HCT116 (cell line): Measurements from ENCODE around the gene CUEDC1. TPM values are rescaled to one million over a fixed set of nuclear protein-coding genes. Genes with fewer than 3 reads are reported as not detected.

ENCODE experiments used
- ATAC-seq: fragments of 200-7000 bp; cut with Tn5 transposase; 2 replicates; pipeline ENCODE4 v1.9.1; 2020; ENCODE audit warnings: mild to moderate bottlenecking, moderate library complexity
- BruUV-seq: library from RNA; stranded (reverse); fragments of 400-500 nt; replicated peaks from 2 replicates; lab custom pipeline; 2021; lab: Mats Ljungman, UMichigan
- CTCF ChIA-PET: fragments of 300-600 bp; sonication (Branson Sonifier 250); formaldehyde crosslinking; loops from one replicate; lab custom pipeline; 2021; ENCODE audit warnings: antibody characterized with exemption; lab: Charles Lee
- POLR2A ChIA-PET: fragments of 300-600, 350-600 bp; sonication (Branson Sonifier 250); formaldehyde crosslinking; loops from one replicate; lab custom pipeline; 2021; ENCODE audit warnings: antibody characterized with exemption; lab: Charles Lee
- RAD21 ChIA-PET, 2 experiments: fragments of 300-600 bp; sonication (Branson Sonifier 250); formaldehyde crosslinking; loops; one replicate each; lab custom pipeline; 2023; ENCODE audit warnings: low total read pairs in 2 of 2; ENCODE audit not compliant: uncharacterized antibody in 2 of 2, unreplicated experiment in 2 of 2, low non-redundant PET in 1 of 2; lab: Charles Lee
- DNase-seq: peaks from one replicate; pipeline ENCODE4 v3.0.0-alpha.2; 2010; ENCODE audit warnings: low read depth, low spot score
- H2AFZ ChIP-seq: fragments of 200-600 bp; shearing (Covaris generic), sonication (generic); 2 replicates; pipeline ENCODE4 v1.6.1; 2017; ENCODE audit warnings: low read depth, mixed run types, mixed read lengths, antibody characterized with exemption, low read length; ENCODE audit not compliant: poor library complexity, severe bottlenecking
- H3K27ac ChIP-seq: 2 replicates; pipeline ENCODE4 v1.5.1; 2012; ENCODE audit warnings: low read depth, low read length
- H3K27me3 ChIP-seq: fragments of 200-600 bp; sonication (generic); 2 replicates; pipeline ENCODE4 v1.6.1; 2016; ENCODE audit warnings: mixed run types, low read length, mixed read lengths; ENCODE audit not compliant: insufficient read depth
- H3K36me3 ChIP-seq, 2 experiments: fragments of 200-500 bp in 1 of 2; fragments of 200-600 bp in 1 of 2; sonication (Bioruptor generic) in 1 of 2; sonication (generic) in 1 of 2; 2 replicates each; pipeline versions ENCODE4 v1.5.1 to v1.6.1; 2014 to 2016; ENCODE audit warnings: low read length in 2 of 2, inconsistent platforms in 1 of 2, mixed read lengths in 1 of 2, mixed run types in 1 of 2; ENCODE audit not compliant: insufficient read depth in 2 of 2, control insufficient read depth in 1 of 2
- H3K4me1 ChIP-seq, 2 experiments: fragments of 200-600 bp in 1 of 2; sonication (generic) in 1 of 2; 2 replicates each; pipeline versions ENCODE4 v1.5.1 to v1.6.1; 2012 to 2017; ENCODE audit warnings: low read length in 2 of 2, inconsistent platforms in 1 of 2, mild to moderate bottlenecking in 1 of 2, mixed read lengths in 1 of 2, mixed run types in 1 of 2, moderate library complexity in 1 of 2; ENCODE audit not compliant: insufficient read depth in 2 of 2, control insufficient read depth in 1 of 2
- H3K4me2 ChIP-seq: fragments of 200-600 bp; sonication (generic); 2 replicates; pipeline ENCODE4 v1.6.1; 2017; ENCODE audit warnings: mixed run types, low read length, mixed read lengths
- H3K4me3 ChIP-seq, 2 experiments: fragments of 200-600 bp in 1 of 2; sonication (generic) in 1 of 2; replicated peaks in 1 of 2; 2 replicates each; pipeline ENCODE4 v1.5.1; 2011 to 2016; ENCODE audit warnings: low read length in 2 of 2, control low read depth in 1 of 2, low read depth in 1 of 2, mild to moderate bottlenecking in 1 of 2, mixed read lengths in 1 of 2, mixed run types in 1 of 2
- H3K79me2 ChIP-seq: fragments of 200-600 bp; sonication (generic); 2 replicates; pipeline ENCODE4 v1.6.1; 2017; ENCODE audit warnings: mild to moderate bottlenecking, mixed run types, low read length, moderate library complexity, mixed read lengths; ENCODE audit not compliant: insufficient read depth
- H3K9ac ChIP-seq: fragments of 200-600 bp; sonication (generic); 2 replicates; pipeline ENCODE4 v1.6.1; 2016; ENCODE audit warnings: low read length, mixed read lengths
- H3K9me2 ChIP-seq: fragments of 200-600 bp; sonication (generic), shearing (Covaris generic); 2 replicates; pipeline ENCODE4 v1.6.1; 2017; ENCODE audit warnings: mixed run types, mild to moderate bottlenecking, moderate library complexity; ENCODE audit not compliant: insufficient read depth
- H3K9me3 ChIP-seq, 2 experiments: fragments of 200-500 bp in 1 of 2; fragments of 200-600 bp in 1 of 2; sonication (Bioruptor generic) in 1 of 2; sonication (generic) in 1 of 2; 2 replicates each; pipeline ENCODE4 v1.6.1; 2014 to 2017; ENCODE audit warnings: low read length in 2 of 2, mixed read lengths in 2 of 2, inconsistent platforms in 1 of 2, low read depth in 1 of 2, mild to moderate bottlenecking in 1 of 2, mixed run types in 1 of 2, moderate library complexity in 1 of 2; ENCODE audit not compliant: control insufficient read depth in 1 of 2, insufficient read depth in 1 of 2
- H4K20me1 ChIP-seq: fragments of 200-600 bp; sonication (generic), shearing (Covaris generic); 2 replicates; pipeline ENCODE4 v1.6.1; 2017; ENCODE audit warnings: mixed run types, mild to moderate bottlenecking, moderate library complexity; ENCODE audit not compliant: insufficient read depth
- ELF1 ChIP-seq: IDR thresholded peaks from 2 replicates; pipeline ENCODE4 v1.6.1; 2012; ENCODE audit warnings: low read depth, borderline replicate concordance
- SRF ChIP-seq: IDR thresholded peaks from 2 replicates; pipeline ENCODE4 v1.6.1; 2012; ENCODE audit warnings: low read depth
- TCF7L2 ChIP-seq: IDR thresholded peaks from 2 replicates; pipeline ENCODE4 v1.7.0; 2011; ENCODE audit warnings: borderline replicate concordance, inconsistent platforms; ENCODE audit not compliant: insufficient read depth, insufficient read length; ENCODE audit errors: extremely low read depth
- YY1 ChIP-seq: IDR thresholded peaks from 2 replicates; pipeline ENCODE4 v1.6.1; 2011; ENCODE audit warnings: low read length, low read depth, moderate library complexity, mild to moderate bottlenecking; ENCODE audit not compliant: insufficient replicate concordance; ENCODE audit errors: extremely low read depth
- ZFX ChIP-seq: fragments of 450-650 bp; IDR thresholded peaks from 2 replicates; pipeline ENCODE4 v1.6.1; 2017
- intact Hi-C: fragments of 100-400 bp; cut with micrococcal nuclease; formaldehyde crosslinking; loops from 2 replicates; pipeline ENCODE4 v1.10.0; 2022
- total RNA-seq: library from RNA; stranded (reverse); gene quantifications from one replicate; pipeline ENCODE4 v1.2.1, GENCODE V29; 2021; ENCODE audit not compliant: unreplicated experiment
- TF ChIP-seq, protein P1 (sequence below): IDR thresholded peaks from 2 replicates; pipeline ENCODE4 v1.6.1; 2012

Gene CUEDC1
- total RNA-seq, 1 experiment from 2014 or later = 60.2 TPM

DNA sequence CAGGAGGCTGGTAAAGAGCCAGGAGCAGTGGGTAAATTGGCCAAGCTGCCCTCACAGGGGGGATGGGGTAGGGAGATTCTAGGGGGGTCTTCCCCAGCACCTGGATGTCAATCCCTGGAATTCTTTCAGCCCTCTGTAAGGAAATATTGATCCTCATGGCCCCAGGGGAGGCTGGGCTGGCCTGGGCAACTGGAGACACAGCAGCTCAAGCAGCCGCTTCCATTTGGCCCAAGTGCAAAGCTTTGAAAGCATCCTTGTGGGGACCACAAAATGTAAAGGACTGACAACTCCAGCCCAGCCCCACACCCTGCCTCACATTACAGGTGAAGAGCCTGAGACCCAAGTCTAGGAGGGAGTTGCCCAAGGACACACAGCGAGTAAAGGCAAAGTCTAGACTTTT, 66.0 kb downstream of the CUEDC1 start:
- no peaks in the 10 kb centered on the region for H3K9me2 ChIP-seq
- ATAC-seq (no peak), DNase-seq (no peak)
- no peak overlapping the region for H3K4me3 ChIP-seq
- ChIA-PET RAD21 (interaction anchor here in 1 of 2 experiments (1.3 kb wide), 1 partner anchor 29 kb away, joined by 5 read pairs; no protein-coding TSS in a partner anchor), POLR2A (interaction anchor here (0.6 to 1.9 kb wide), 4 partner anchors 14 to 118 kb away, joined by 3 to 7 read pairs (median 3); partner anchors contain the start of gene SRSF1), CTCF (interaction anchor here (1.3 to 2.5 kb wide), 3 partner anchors 10 to 110 kb away, joined by 3 to 9 read pairs (median 5); no protein-coding TSS in a partner anchor)
- no peak overlapping the region for H2AFZ ChIP-seq
- BruUV-seq = no TSS peak
- peaks cover 36% of the 10 kb centered on the region for H3K79me2 ChIP-seq
- H3K27ac ChIP-seq = peak overlapping the region; percentile 79
- no peaks in the 10 kb centered on the region for H3K27me3 ChIP-seq
- intact Hi-C loops = no loop called here
- 0 out of 2 replicates have a peak overlapping the region, but pooled peaks have one; percentile 71 for H3K4me2 ChIP-seq
- peaks cover 52 to 62% of the 10 kb centered on the region in 2 experiments for H3K4me1 ChIP-seq
- H4K20me1 ChIP-seq = no peaks in the 10 kb centered on the region
- H3K9me3 ChIP-seq = no peaks in the 10 kb centered on the region; a peak in 1 of 4 replicates
- H3K9ac ChIP-seq = peak overlapping the region; percentile 63; the same call in 1 of the 2 replicates
- TF ChIP-seq SRF = no peak
- no peak for TF ChIP-seq ELF1
- TF ChIP-seq ZFX = no peak
- TF ChIP-seq, protein P1, sequence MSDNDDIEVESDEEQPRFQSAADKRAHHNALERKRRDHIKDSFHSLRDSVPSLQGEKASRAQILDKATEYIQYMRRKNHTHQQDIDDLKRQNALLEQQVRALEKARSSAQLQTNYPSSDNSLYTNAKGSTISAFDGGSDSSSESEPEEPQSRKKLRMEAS = no peak
- no peak for TF ChIP-seq TCF7L2
- TF ChIP-seq YY1 = no peak
- H3K36me3 ChIP-seq = peaks cover 0 to 8% of the 10 kb centered on the region in 2 experiments; a peak in 1 of 4 replicates
